H1 (cell line): ENCODE results near the gene WDCP. TPM values are rescaled to one million over a fixed set of nuclear protein-coding genes. Genes with fewer than 3 reads are reported as not detected.

Source experiments
- CTBP2 ChIP-seq: IDR thresholded peaks from 2 replicates; pipeline ENCODE4 v1.7.0; 2011; ENCODE audit warnings: borderline replicate concordance, mild to moderate bottlenecking, moderate library complexity, mixed read lengths, low read length; ENCODE audit not compliant: insufficient read depth, insufficient read length
- MAFK ChIP-seq: IDR thresholded peaks from 2 replicates; pipeline ENCODE4 v1.6.1; 2012; ENCODE audit warnings: low read depth, mild to moderate bottlenecking, improper control_type of control experiment, low read length
- RXRA ChIP-seq: IDR thresholded peaks from 2 replicates; pipeline ENCODE4 v1.6.1; 2011; ENCODE audit warnings: low read depth, mild to moderate bottlenecking, low read length, moderate library complexity; ENCODE audit not compliant: insufficient read depth
- SIRT6 ChIP-seq: IDR thresholded peaks from one replicate; pipeline ENCODE4 v1.7.1; 2012; ENCODE audit warnings: low read length, inconsistent platforms
- SRF ChIP-seq: IDR thresholded peaks from 2 replicates; pipeline ENCODE4 v1.6.1; 2011; ENCODE audit warnings: mild to moderate bottlenecking, low read depth, low read length, moderate library complexity
- polyA plus RNA-seq, 7 experiments: library from polyadenylated mRNA; depleted of rRNA in 3 of 7; stranded (reverse) in 5 of 7; unstranded in 2 of 7; fragments of >200 nt in 5 of 7; fragments of 200-250 nt in 2 of 7; gene quantifications; 1 replicate in 5 of 7; 2 replicates in 1 of 7; 4 replicates in 1 of 7; pipeline versions ENCODE4 v1.2.1 to v1.2.3, GENCODE V29; 2011 to 2013; ENCODE audit warnings: missing spikeins in 2 of 7, mixed read lengths in 2 of 7
- total RNA-seq: library from RNA; stranded (reverse); fragmentation: NEBNext Ultra II Directional; extraction: Animal tissue kit (Norgen Biotek cat#: 25700); gene quantifications from 2 replicates; pipeline ENCODE4 v1.2.1, GENCODE V29; 2021

The WDCP gene
- total and polyA plus RNA-seq, 2 of the 8 experiments (the other 6 are each of a cell fraction or from before 2014, with no cell fraction given) = 19.2 to 40.1 TPM

DNA sequence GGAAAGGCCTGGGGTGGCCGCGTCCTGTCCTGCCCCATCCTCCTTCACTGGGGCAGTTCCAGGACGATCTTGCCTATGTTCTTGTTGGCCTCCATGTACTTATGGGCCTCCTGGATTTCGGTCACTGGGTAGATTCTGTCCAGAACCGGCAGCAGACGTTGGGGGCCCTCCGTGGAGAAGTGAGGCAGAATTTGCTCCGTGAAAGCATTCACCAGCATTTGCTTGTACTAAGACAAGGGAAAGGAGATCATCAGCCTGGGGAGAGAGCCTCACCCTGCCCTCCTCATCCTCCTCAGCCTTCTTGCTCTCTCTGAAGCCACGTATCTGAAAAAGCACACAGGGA, 30.3 kb upstream of the WDCP start (continued):
- TF ChIP-seq SRF (no peak), MAFK (no peak), RXRA (no peak), SIRT6 (no peak), CTBP2 (no peak)
